GM12891 (cell line): ENCODE results near the gene CDC42EP2.

Experiments
- POLR2A ChIP-seq: IDR thresholded peaks from 2 replicates; pipeline ENCODE4 v1.6.1; 2011; ENCODE audit warnings: low read depth, low read length, control low read depth
- POLR2AphosphoS5 ChIP-seq: IDR thresholded peaks from 2 replicates; pipeline ENCODE4 v1.6.1; 2011; ENCODE audit warnings: low read depth, low read length, control low read depth
- SPI1 ChIP-seq: IDR thresholded peaks from 2 replicates; pipeline ENCODE4 v1.6.1; 2011; ENCODE audit warnings: low read depth, low read length, control low read depth

DNA sequence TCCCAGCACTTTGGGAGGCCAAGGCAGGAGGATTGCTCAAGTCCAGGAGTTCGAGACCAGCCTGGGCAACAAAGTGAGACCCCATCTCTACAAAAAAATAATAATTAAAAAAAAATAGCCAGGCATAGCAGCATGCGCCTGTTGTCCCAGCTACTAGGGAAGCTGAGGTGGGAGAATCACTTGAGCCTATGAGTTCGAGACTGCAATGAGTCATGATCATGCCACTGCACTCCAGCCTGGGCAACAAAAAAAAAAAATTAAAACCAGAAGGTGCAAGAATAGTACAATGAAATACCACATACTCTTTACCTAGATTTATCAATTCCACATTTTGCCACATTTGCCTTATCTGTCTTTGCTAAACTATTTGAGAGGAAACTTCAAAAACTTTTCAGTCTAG, 27.2 kb downstream of the CDC42EP2 start:
- TF ChIP-seq SPI1 (no peak), POLR2AphosphoS5 (no peak), POLR2A (no peak)
